Measurements from ENCODE around the gene TMEM239. TPM values are rescaled to one million over a fixed set of nuclear protein-coding genes. Genes with fewer than 3 reads are reported as not detected.

Gene TMEM239
- total and polyA plus RNA-seq, 2 of the 8 experiments (the other 6 are each of a cell fraction or from before 2014, with no cell fraction given), result not detected

- H3K4me2 ChIP-seq (ENCODE audit: insufficient read depth in 1 of 2, low read depth in 2 of 2, low read length in 2 of 2), result no peak overlapping the region
- H3K18ac ChIP-seq (ENCODE audit: extremely low read depth, low read length), result no peak overlapping the region
- 91% methylated on average over 6 of the region's 6 CpGs; no CpG with 5 or more reads in 1 of the 2 experiments for WGBS, 2 experiments (ENCODE audit: extremely low coverage in 1 of 2, insufficient coverage in 1 of 2, insufficient read length in 1 of 2, insufficient replicate concordance in 2 of 2, low coverage in 1 of 2, low lambda C conversion rate in 2 of 2, missing lambda C conversion rate in 1 of 2)
- no peak overlapping the region for H2BK15ac ChIP-seq (ENCODE audit: low read length)
- peaks cover 5 to 20% (median 18%) of the 10 kb centered on the region in 4 experiments for H3K27me3 ChIP-seq (replicated peaks in 1 of 4; ENCODE audit: control insufficient read depth in 3 of 4, extremely low read depth in 1 of 4, insufficient read depth in 3 of 4, low read length in 3 of 4)
- H2BK12ac ChIP-seq (ENCODE audit: low read depth, low read length), result no peak overlapping the region
- peaks cover 0 to 5% (median 0%) of the 10 kb centered on the region in 4 experiments; a peak in 1 of 8 replicates for H3K36me3 ChIP-seq (ENCODE audit: control insufficient read depth in 2 of 4, insufficient read depth in 4 of 4, low read length in 3 of 4)
- H3K27ac ChIP-seq (ENCODE audit: low read depth, low read length), result no peak overlapping the region
- H3K79me2 ChIP-seq (ENCODE audit: control insufficient read depth in 1 of 2, insufficient read depth in 2 of 2, low read length in 2 of 2), result no peaks in the 10 kb centered on the region
- no peaks in the 10 kb centered on the region; a peak in 1 of 7 replicates for H3K4me1 ChIP-seq (replicated peaks in 1 of 4; ENCODE audit: control insufficient read depth in 3 of 4, insufficient read depth in 4 of 4, low read length in 3 of 4)
- no peak overlapping the region for H3K14ac ChIP-seq (ENCODE audit: insufficient read length)
- H3K9ac ChIP-seq (replicated peaks in 1 of 4; ENCODE audit: extremely low read depth in 1 of 4, low read depth in 3 of 4, low read length in 3 of 4), result no peak overlapping the region
- H2BK5ac ChIP-seq (ENCODE audit: low read depth, low read length), result no peak overlapping the region
- H4K5ac ChIP-seq (ENCODE audit: insufficient read length, low read depth, low read length), result no peak overlapping the region
- H3K56ac ChIP-seq (replicated peaks; ENCODE audit: insufficient read length, low read depth, low read length), result no peak overlapping the region
- no peak overlapping the region for H4K8ac ChIP-seq (ENCODE audit: extremely low read depth, insufficient read depth, low read length)
- peaks cover 0 to 5% of the 10 kb centered on the region in 2 experiments for H4K20me1 ChIP-seq (replicated peaks in 1 of 2; ENCODE audit: control insufficient read depth in 1 of 2, insufficient read depth in 2 of 2, low read length in 2 of 2)
- H3K23me2 ChIP-seq (ENCODE audit: low read depth, low read length), result peaks cover 9% of the 10 kb centered on the region; the same call in 1 of the 2 replicates
- H3K4me3 ChIP-seq (ENCODE audit: extremely low read depth in 1 of 4, insufficient read depth in 2 of 4, low read depth in 3 of 4, low read length in 4 of 4), result no peak overlapping the region
- no peak overlapping the region for H3K23ac ChIP-seq (ENCODE audit: insufficient read length)
- H2BK20ac ChIP-seq (ENCODE audit: low read length), result no peak overlapping the region
- peaks cover 0 to 6% of the 10 kb centered on the region in 2 experiments; a peak in 1 of 4 replicates for H3K9me3 ChIP-seq (ENCODE audit: insufficient read depth in 2 of 2, low read depth in 1 of 2, low read length in 1 of 2)
- H2BK120ac ChIP-seq (replicated peaks; ENCODE audit: low read depth, low read length), result no peak overlapping the region
- H3K79me1 ChIP-seq (ENCODE audit: low read depth, low read length), result no peaks in the 10 kb centered on the region
- CTCF ChIA-PET (ENCODE audit: partially characterized antibody), result interaction anchor here (1.8 to 4.1 kb wide), 2 partner anchors 14 to 82 kb away, joined by 6 to 20 read pairs; no protein-coding TSS in a partner anchor
- no peak overlapping the region for H3K4ac ChIP-seq (replicated peaks; ENCODE audit: insufficient read length, low read depth, low read length)
- no peak overlapping the region for H4K91ac ChIP-seq (replicated peaks; ENCODE audit: insufficient read length, low read length)
- POLR2A ChIA-PET (ENCODE audit: partially characterized antibody), result interaction anchor here (0.6 kb wide), 1 partner anchor 16 kb away, joined by 5 read pairs; no protein-coding TSS in a partner anchor
- no peak overlapping the region for H2AFZ ChIP-seq (ENCODE audit: low read length)
- DNase-seq (ENCODE audit: low read depth in 1 of 2, low spot score in 2 of 2), result no peak
- H2AK5ac ChIP-seq (ENCODE audit: low read depth, low read length), result no peak overlapping the region
- no peak for FAIRE-seq
- no peak for TF ChIP-seq NRF1 (IDR thresholded peaks at IDR 0.05; ENCODE audit: low read depth, low read length)
Observed at GRCh38 chr20:2837221-2837960, 21.2 kb downstream of the TMEM239 start.

Data from H1 (cell line).